ENCODE data around the gene DYSF.

Gene DYSF

GRCh38 chr2:71473346-71474031 lies 20.1 kb downstream of the DYSF start:
- H3K4me3 ChIP-seq (ENCODE audit: low read depth, low read length): no peak overlapping the region
- TF ChIP-seq CTCF (IDR thresholded peaks at IDR 0.05; ENCODE audit: low read depth, low read length): no peak

- no peak overlapping the region for H3K4me3 ChIP-seq (ENCODE audit: low read depth, low read length)
- no peak for TF ChIP-seq CTCF (IDR thresholded peaks at IDR 0.05; ENCODE audit: low read depth, low read length)
Measured at GRCh38 chr2:71474116-71474743, 20.9 kb downstream of the DYSF start.

GRCh38 chr2:71474744-71475397 lies 21.5 kb downstream of the DYSF start:
- no peak for TF ChIP-seq CTCF (IDR thresholded peaks at IDR 0.05; ENCODE audit: low read depth, low read length)

GRCh38 chr2:71476495-71476894 lies 23.1 kb downstream of the DYSF start:
- H3K4me3 ChIP-seq (ENCODE audit: low read depth, low read length): no peak overlapping the region
- no peak for TF ChIP-seq CTCF (IDR thresholded peaks at IDR 0.05; ENCODE audit: low read depth, low read length)

More at GRCh38 chr2:71474744-71475397, 21.5 kb downstream of the DYSF start:
- no peak overlapping the region for H3K4me3 ChIP-seq (ENCODE audit: low read depth, low read length)

- TF ChIP-seq CTCF (IDR thresholded peaks at IDR 0.05; ENCODE audit: low read depth, low read length): no peak
- H3K4me3 ChIP-seq (ENCODE audit: low read depth, low read length): no peak overlapping the region
Measured at GRCh38 chr2:71477231-71477691, 23.9 kb downstream of the DYSF start.

GRCh38 chr2:71478806-71479205 lies 25.4 kb downstream of the DYSF start:
- no peak overlapping the region for H3K4me3 ChIP-seq (ENCODE audit: low read depth, low read length)
- TF ChIP-seq CTCF (IDR thresholded peaks at IDR 0.05; ENCODE audit: low read depth, low read length): no peak

GRCh38 chr2:71479261-71479660 lies 25.9 kb downstream of the DYSF start:
- no peak overlapping the region for H3K4me3 ChIP-seq (ENCODE audit: low read depth, low read length)
- TF ChIP-seq CTCF (IDR thresholded peaks at IDR 0.05; ENCODE audit: low read depth, low read length): no peak

All from WI38 (cell line).